AML-193 (cell line): ENCODE results near the gene EPB41.

ENCODE experiments used
- DNase-seq, 2 experiments: peaks; one replicate each; lab custom pipeline; 2025; lab: John Stamatoyannopoulos, UW

Gene EPB41

DNA sequence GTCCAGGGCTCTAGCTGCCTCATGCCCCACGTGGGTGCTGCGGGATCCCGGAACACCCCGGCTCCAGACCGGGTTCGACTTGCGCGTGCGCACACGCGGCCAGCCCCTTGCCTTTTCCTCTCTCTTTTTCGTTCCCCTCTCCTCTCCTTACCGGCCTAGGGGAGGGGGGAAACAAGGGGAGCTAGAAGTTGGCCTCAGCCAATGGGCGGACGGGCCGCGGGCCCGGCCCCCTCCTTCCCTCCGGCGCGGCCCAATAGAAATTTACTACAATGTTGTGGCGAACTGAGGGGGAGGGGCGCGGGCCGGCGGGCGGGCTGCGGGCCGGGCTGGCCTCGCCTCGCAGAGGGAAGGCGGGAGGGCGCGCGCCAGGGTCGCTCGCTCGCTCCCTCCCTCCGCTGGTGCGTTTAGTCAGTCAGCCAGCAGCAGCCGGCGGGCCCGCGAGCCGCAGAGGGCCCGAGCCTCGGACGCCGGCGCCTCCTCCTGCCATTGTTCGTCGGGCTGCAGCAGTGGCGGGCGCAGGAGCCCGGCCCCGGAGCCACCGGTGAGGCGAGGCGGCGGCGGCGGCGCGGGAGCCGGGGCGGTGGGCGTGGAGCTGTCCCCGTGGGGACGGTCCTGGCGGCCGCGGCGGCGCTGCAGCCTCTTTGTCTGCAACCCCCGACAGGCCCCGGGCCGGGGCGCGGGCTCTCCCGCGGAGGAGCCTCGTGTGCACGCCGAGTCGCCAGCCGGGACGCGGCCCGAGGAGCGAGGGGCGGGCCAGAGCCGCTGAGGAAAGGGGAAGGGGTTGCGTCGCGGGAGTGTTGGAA is at the start of gene EPB41:
Gene EPB41 (plus strand): TSS at position 342 of the 803 bp plus-strand sequence. CDS start 72,869 bp downstream, outside the sequence.
- peak; percentile 89 to 90 for DNase-seq

DNA sequence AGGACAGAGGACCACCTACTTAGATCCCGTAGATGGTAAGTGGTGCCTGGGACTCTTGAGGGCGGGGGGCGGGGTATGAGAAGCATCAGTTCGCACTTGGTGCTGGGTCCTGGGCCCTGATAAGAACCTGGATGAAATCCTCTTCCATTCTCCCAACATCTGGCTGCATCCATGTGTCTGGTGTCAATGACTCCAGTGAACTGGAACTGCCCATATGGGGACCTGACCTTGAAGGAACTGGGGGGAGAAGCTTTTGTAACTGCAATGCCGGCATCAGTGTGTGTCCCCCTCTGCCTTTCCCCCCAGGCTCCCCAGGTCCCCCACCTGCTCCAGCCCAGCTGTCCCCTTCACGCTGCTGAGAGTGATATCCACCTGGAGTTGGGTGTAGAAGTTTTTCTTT is 49.7 kb upstream of the EPB41 start:
- DNase-seq = no peak

DNA sequence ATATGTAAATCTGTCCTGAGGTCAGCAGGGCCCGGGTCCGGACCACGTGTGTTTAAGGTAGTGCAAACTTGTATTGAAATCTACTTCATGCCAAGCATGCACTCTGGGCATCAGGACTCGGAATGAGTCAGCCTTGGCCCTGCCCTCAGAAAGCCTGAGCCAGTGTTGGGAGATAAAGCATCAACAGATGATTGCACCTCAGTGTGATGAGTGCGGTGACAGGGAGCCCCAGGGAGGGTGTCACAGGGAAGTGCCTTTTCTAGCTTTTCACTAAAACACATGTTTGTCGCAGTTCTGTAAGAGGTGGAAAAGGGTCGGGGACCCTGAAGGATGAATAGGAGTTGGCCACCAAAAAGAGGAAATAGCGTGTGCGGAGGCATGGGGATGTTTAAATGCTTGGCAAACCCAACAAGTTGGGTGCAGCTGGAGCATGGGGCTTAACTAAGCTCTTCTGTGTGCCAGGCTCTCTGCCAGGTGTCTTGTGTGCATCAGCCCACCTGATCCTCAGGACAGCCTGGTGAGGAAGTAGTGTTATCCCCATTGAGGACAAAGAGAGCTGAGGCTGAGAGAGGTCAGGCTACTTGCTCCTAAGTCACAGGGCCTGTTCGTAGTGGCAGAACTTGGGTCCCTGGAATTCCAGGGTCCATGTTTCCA is 48.2 kb upstream of the EPB41 start:
- DNase-seq = no peak

DNA sequence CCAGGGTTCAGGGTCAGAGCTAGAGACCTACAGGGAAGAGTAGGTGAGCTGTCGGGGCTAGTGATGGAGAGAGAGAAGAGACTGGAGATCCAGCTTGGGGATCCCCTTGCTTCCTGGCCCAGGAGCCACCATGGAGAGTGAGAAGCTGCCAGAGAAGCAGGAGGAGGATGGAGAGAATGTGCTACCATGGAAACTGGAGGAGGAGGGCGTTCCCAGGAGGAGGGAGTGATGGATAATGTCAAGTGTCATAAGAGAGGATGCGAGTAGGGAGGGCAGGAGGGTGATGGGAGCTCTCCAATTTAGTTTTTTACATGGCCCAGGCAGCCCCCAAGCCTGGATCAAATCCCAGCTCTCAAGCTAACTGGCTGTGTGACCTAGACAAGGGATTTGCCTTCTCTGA is 46.5 kb upstream of the EPB41 start:
- no peak for DNase-seq

DNA sequence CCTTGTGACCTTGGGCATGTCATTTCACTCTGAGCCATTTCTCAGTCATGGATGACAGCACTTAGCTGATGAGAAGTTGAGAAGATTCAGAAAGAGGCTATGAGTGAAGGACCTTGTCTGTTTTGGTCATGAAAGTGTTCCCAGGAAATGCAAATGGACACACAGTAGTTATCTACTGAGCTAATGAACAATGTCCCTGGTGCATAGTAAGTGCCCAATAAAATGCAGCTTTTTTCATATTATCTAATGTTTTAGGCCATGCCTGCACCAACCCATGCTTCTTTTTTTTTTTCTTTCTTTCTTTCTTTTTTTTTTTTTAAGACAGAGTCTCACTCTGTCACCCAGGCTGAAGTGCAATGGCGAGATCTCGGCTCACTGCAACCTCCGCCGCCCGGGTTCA is 44.4 kb upstream of the EPB41 start:
- DNase-seq = no peak

DNA sequence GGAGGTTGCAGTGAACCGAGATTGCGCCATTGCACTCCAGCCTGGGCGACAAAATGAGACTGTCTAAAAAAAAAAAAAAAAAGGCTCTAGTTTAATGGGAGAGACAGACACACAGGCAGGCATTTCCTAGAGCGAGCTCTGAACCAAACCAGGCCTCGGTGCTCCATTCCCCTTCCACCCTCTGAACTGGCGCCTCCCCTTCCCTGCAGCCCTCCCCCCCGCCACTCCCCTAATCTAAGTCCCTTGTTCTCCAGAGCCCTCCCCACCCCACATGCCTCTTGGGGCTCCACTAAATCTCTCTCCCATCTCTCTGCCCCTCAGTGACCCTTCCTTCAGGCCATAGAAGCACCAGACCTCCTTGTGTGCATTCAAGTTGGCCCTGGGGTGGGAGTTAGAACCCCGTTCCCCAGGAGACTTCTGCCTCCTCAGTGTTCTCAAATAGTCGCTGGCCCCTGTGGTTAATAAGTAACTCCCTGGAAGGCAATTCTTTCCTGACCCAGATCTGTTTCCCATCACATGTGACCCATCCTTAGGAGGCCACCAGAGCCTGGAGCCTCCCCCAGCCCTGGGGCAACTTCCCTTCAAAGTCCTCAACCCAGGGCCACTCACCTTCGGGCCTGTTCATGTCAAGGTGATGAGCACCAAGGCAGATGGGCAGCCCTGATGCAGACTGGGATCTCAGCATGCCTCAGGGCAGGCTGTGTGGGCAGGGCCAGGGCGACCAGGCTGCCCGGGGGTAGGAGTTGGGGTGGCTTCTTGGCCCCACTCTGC is 42.6 kb upstream of the EPB41 start:
- no peak for DNase-seq

DNA sequence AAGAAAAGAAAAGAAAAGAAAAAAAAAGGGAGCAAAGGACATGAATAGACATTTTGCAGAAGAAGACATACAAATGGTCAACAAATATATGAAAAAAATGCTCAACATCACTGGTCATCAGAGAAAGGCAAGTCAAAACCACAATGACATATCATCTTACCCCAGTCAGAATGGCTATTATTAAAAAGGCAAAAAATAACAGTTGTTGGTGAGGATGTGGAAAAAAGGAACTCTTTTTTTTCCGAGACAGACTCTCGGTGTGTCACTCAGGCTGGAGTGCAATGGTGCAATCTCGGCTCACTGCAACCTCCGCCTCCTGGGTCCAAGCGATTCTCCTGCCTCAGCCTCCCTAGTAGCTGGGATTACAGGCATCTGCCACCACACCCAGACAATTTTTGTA is 39.2 kb upstream of the EPB41 start:
- DNase-seq = peak; percentile 71 to 72

DNA sequence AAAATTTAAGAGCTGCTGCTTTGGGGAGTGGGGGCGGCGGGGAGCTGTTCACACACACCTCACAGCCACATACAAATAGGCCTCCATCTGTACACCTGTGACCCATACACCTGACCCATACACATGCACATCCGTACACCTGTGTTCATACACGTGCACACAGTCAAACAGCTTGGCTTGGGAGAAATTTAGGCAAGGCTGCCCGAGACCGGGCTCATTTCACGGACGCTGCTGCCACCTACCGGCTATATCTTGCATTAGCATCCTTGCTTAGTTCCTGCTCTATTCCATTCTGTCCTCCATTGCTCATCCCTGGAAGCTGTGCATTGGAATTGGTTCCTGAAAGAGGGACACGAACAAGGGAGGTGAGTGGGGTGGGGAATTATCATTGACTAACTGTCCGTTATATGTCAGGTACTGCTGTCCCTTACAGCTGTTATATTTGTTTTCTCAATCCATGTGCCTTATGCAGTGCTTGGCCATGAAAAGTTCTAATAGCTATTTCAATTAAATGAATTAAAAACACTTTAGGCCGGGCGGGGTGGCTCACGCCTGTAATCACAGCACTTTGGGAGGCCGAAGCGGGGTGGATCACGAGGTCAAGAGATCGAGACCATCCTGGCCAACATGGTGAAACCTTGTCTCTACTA is 37.1 kb upstream of the EPB41 start:
- DNase-seq = peak; percentile 51 to 80

DNA sequence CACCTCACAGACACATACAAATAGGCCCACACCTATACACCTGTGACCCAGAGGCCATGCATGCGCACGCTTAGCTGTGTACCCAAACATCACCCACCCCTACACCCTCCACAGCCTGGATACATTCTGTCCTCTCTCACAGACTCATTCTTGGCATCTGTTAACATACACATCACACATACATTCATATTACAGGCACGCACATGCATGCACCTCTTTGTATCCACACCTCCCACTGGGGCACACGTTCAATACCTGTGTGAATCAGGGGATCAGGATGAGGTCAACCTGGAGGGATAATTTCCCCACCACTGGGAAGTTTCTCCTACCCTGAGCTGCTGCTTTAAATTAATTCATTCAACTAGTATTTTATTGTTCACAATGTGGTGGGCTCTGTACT is 35.6 kb upstream of the EPB41 start:
- DNase-seq = no peak

DNA sequence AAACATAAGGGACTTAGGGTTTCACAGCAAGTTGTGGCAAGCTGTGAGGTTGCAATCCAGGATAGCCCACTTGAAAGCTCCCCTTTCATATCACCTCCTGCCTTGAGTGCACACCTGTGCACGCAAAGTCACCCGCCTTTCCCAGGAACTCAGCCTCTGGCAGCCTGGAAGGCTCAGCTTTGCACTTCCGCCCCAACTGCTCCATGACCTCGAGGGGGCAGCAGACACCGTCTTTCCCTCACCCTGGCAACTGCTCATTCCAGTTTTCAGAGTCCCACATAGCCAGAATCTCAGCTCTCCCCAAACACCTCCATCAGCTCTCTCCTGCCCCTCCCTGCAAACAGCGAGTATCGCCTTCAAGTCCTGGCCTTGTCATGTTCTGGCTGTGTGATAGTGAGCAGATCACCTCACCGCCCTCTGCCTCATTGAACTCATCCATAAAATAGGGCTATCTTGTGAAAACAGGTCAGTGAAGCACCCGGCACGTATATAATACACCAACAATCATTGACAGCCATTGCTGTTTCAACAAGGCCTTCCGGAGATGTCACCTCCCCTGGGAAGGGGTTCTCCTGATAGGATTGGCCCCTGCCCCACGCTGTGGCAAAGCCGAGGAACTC is 32.2 kb upstream of the EPB41 start:
- peak; percentile 56 to 69 for DNase-seq

DNA sequence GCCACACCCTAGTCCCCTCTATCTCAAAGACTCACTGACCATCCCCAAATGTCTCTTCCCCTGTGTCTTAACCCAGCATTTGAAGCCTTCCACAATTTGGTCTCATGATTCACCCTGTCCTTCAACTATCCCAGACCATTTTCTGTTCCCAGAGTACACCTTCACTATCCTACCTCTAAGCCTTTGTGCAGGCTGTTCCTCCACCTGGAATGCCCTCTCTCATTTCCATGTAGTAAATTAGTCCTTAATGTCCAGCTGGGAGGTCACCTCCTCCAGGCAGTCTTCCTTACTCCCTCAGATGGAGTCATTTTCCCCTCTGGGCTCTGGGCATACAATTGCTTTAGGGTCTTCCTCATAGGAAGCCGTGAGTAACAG is 31.1 kb upstream of the EPB41 start:
- no peak for DNase-seq

DNA sequence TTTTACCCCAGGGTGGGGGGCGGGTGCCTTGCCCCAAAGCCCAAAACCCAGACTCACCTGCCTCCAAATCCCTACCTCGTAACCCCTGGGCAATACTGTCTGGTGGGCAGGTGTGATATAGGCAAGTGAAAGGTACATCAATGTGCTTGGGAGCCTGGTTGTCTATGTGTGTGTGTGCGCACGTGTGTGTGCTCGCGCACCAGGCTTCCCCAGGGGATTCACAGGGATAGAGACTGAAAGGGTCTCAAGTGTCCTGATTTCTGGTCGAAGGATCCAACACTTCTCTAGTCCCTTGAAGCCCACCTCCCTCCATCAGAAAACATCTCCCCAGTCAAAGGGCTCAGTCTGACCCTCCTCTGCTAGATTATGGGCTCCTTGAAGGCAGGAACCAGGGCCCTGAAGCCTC is 28.9 kb upstream of the EPB41 start:
- DNase-seq = no peak

DNA sequence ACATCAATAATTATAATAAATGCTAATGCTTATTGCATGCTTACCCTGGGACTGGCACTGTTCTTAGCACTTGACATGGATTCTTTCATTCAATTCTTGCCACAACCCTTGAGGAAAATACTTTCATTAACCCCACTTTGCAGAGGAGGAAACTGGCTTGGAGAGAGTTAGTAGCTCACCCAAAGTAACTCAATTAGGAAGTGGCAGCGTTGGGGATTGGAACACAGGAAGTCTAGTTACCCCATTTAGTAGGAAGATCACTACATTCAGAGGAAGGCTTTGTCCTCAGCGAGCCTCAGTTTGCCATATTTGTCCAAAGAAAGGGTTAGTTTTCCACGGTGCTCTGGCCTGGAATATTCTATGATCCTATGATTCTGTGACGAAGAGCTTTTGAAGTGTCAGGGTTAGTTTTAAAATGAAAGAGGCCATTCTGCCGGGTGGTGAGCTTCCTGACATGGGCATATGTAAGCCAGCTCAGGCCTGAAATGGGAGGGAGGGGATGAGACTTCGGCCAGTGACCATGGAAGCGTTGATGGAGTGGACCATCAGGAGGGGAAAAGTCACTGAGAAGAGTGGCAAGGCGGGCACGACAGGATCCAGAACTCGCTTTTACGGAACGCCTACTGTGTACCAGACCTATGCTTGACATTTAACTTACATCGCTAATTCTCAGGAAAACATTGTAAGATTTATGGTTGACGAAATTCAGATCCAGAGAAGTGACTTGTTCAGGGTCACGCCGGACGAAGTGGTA is 28.2 kb upstream of the EPB41 start:
- peak; percentile 9 to 10 for DNase-seq

DNA sequence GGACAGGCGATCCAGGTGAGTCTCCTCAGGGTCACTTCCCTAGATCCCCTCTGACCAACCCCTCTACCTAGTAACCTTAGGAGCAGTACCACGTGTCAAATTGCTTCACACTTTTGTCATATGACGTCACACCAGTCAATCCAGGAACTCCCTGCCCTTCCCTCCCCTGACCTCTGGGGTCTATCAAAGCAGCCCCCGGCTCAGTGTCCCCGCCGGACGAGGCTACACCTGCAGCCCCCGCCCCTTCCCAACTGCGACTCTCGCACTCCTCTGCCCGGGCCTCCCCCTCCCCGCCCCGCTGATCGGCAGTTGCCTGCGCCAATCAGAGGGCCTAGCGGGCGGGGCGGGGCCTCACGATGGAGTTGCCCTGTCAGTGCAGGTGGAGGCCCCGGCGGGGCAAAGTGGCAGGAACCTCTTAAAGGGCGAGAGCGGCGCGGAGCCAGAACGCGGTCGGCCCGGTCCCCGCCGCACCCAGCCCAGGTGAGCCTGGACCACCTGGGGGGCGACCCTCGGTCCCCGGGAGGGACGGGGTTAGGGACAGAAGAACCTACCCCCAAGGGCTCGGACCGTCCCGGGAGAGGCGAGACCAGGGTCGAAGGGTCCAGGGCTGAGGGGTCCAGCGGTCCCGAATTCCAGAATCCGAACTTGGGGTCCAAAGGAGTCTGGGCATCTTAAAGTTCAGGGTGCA is 27.5 kb upstream of the EPB41 start:
- DNase-seq = peak; percentile 62 to 63

DNA sequence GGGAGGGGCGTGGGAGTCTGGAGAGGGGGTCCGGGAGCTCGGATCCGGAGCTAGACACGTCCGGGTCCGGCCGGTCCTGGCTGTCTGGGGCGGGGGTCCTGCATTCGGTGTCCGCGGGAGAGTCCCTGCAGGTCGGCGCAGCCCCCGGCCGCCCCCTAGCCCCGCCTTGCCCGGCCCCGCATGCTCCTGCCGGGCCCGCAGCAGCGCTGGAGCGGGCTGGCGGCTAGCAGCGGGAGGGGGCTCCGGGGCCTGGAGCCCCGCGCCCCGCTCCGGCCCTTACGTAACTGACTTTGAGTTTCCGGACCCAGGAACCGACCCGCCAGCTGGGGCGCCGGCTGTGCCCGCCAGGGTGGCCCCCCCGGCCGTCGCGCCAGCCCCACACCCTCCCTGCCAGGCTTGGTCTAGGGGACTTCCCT is 26.9 kb upstream of the EPB41 start:
- peak; percentile 8 to 23 for DNase-seq

DNA sequence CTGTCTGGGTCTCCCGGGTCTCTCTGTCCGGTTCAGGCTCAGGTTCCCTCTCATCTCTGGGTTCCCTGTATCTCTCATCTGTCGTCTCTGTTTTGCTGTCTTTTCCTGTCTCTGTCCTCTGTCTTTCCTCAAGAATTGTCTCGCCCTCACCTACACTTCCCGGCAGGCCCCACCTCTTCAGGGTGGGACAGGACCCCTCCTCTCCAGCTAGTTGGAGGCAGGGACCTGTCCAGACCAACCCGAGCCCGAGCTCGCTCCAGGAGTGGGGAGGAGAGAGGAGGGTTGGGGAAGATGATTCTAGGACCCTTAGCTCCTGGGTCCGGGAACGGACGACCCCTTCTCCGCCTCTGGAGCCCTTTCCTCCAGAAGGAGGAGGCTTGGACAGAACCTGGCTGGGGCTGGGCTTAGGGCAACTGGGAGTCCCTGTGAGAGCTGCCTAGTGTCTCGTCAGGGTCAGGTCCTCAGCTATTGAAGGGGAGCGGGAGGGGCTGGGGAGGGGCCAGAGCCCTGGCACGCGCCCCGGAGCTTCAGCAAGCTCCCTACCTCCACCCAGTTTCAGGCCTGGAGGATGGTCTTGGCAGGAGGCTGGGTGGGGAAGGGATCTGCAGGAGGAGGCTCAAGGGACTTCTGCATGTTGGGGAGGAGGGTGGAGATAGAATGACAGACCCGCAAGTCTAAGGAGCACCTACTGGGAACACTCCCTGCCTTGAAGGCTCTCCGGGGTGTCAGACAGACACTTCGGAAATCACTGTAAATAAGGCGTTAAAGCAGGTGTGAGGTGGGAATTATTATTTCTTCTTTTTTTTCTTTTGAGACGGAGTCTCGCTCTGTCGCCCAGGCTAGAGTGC is 26.3 kb upstream of the EPB41 start:
- DNase-seq = no peak

DNA sequence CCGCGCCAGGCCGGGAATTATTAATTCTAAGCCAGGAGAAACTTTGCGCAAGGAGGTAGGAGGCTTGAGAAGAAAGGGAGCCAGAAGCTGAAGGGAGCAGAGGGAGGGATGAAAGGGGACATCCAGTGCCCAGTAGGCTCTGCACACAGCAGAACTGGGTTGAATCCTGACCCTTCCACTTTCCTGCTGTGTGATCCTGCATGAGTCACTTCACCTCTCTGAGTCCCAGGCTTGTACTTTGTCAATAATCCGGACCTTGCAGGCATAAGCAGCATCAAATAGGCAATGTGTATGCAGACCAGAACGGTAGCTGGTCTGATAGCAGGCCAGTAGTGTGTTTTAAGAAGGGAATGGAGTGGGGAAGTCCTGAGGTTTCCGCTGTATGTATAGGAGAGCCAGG is 25.5 kb upstream of the EPB41 start:
- DNase-seq = no peak

DNA sequence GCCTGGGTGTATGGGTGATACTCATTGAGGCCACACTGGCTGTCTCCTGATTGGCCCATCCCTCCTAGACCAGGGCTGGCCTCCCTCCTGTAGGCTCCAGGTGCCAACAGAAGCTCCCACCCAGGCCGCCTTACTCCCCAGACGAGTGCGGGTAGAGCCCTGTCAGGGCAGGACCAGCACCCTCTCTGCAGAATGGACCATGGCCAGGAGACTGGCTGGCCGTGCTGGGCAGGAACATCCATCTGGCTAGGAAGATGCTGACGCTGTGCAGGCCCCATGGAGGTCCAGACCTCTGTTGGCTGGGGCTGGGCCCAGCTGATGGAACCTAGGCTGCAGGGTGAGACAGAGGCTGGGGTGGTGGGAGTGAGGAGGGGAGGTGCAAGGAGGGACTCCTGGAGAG is 25.0 kb upstream of the EPB41 start:
- DNase-seq = no peak

DNA sequence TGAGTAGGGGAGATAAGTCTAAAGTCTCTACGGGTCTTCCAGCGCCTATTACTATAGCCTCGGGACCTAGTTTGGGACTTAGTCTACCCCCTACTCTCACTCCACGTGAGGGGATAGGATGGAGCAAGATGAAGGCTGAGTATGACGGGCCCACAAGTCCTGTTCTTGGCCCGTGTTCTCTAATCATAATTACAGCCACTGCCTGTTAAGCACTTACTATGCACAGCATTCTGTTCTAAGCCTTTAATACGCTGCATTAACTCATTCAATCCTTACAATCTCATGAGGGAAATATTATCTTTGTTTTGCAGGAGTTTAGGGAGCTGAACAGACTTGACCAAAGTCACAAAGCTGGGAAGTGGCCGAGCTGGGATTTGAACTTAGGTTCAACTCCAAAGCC is 23.9 kb upstream of the EPB41 start:
- no peak for DNase-seq

DNA sequence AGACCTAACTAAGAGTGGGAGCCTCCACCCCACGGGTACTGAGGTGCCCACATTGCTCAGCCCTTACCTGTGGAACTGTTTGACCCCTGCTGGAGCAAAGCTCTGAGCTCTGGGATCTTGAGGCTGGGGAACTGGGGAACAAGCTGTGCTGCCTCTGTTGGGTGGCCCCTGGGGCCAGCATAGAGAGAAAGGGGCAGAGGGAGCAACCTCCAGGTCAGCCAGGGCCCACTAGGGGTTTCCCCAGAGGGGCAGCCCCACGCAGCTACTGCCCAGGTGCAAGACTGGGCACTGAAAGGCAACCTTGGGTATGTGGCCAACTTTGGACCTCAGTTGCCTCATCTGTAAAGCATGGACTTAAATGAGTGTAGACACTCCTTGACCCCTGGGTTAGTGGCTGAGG is 23.5 kb upstream of the EPB41 start:
- no peak for DNase-seq
